GM23248 (cell line): Measurements from ENCODE around the gene OR4D1. TPM values are rescaled to one million over a fixed set of nuclear protein-coding genes. Genes with fewer than 3 reads are reported as not detected.

Experiments used
- DNase-seq: peaks from one replicate; pipeline ENCODE4 v3.0.0-alpha.2; 2015
- H2AFZ ChIP-seq: fragments of 200-600 bp; sonication (generic); 2 replicates; pipeline ENCODE4 v1.6.1; 2016; ENCODE audit warnings: antibody characterized with exemption
- H3F3A ChIP-seq: fragments of 200-600 bp; sonication (generic); 2 replicates; pipeline ENCODE4 v1.6.1; 2016; ENCODE audit warnings: mild to moderate bottlenecking, antibody characterized with exemption, mixed run types; ENCODE audit not compliant: insufficient read depth
- H3K27ac ChIP-seq: fragments of 200-600 bp; sonication (generic); 2 replicates; pipeline ENCODE4 v1.5.1; 2016; ENCODE audit warnings: mild to moderate bottlenecking
- H3K27me3 ChIP-seq: fragments of 200-600 bp; sonication (generic); replicated peaks from 2 replicates; pipeline ENCODE4 v1.6.1; 2016; ENCODE audit warnings: mild to moderate bottlenecking; ENCODE audit not compliant: insufficient read depth
- H3K36me3 ChIP-seq: fragments of 200-600 bp; sonication (generic); 2 replicates; pipeline ENCODE4 v1.6.1; 2016; ENCODE audit warnings: low read depth, mild to moderate bottlenecking
- H3K4me1 ChIP-seq: fragments of 200-600 bp; sonication (generic); 2 replicates; pipeline ENCODE4 v1.6.1; 2016; ENCODE audit warnings: mild to moderate bottlenecking; ENCODE audit not compliant: insufficient read depth
- H3K4me2 ChIP-seq: fragments of 200-600 bp; sonication (generic); one replicate; pipeline ENCODE4 v1.6.1; 2016; ENCODE audit warnings: mild to moderate bottlenecking; ENCODE audit not compliant: unreplicated experiment
- H3K4me3 ChIP-seq: fragments of 200-600 bp; sonication (generic); 2 replicates; pipeline ENCODE4 v1.5.1; 2016; ENCODE audit warnings: mild to moderate bottlenecking
- H3K79me2 ChIP-seq: fragments of 200-600 bp; sonication (generic); 2 replicates; pipeline ENCODE4 v1.6.1; 2016; ENCODE audit warnings: mild to moderate bottlenecking; ENCODE audit not compliant: insufficient read depth
- H3K9ac ChIP-seq: fragments of 200-600 bp; sonication (generic); 2 replicates; pipeline ENCODE4 v1.6.1; 2016; ENCODE audit warnings: mild to moderate bottlenecking
- H3K9me2 ChIP-seq: fragments of 200-600 bp; sonication (generic); 2 replicates; pipeline ENCODE4 v1.6.1; 2016; ENCODE audit warnings: mixed run types, mild to moderate bottlenecking, moderate library complexity; ENCODE audit not compliant: insufficient read depth
- H3K9me3 ChIP-seq: fragments of 200-600 bp; sonication (generic); one replicate; pipeline ENCODE4 v1.6.1; 2017; ENCODE audit warnings: low read depth
- H4K20me1 ChIP-seq: fragments of 200-600 bp; sonication (generic); 2 replicates; pipeline ENCODE4 v1.6.0; 2016; ENCODE audit not compliant: insufficient read depth
- EZH2 ChIP-seq: fragments of 200-600 bp; sonication (generic); IDR thresholded peaks from 2 replicates; pipeline ENCODE4 v1.6.1; 2018; ENCODE audit warnings: antibody characterized with exemption, mild to moderate bottlenecking; ENCODE audit not compliant: insufficient read depth, poor library complexity, severe bottlenecking
- EZH2phosphoT487 ChIP-seq: fragments of 200-600 bp; sonication (generic); IDR thresholded peaks from 2 replicates; pipeline ENCODE4 v1.6.1; 2018; ENCODE audit warnings: antibody characterized with exemption, moderate library complexity, mild to moderate bottlenecking, low read depth; ENCODE audit not compliant: insufficient read depth
- WGBS, 2 experiments: methylation state at CpG; one replicate each; pipeline ENCODE4 v1.1.6; 2015 to 2017; ENCODE audit warnings: low lambda C conversion rate in 2 of 2, low coverage in 1 of 2; ENCODE audit errors: missing lambda C conversion rate in 2 of 2; 5-methylcytosine and 5-hydroxymethylcytosine counted together
- in situ Hi-C: fragments of 300-500 bp; cut with MboI; formaldehyde crosslinking; loops from 2 replicates; pipeline ENCODE4 v1.15.0; 2020
- polyA plus RNA-seq: library from polyadenylated mRNA; unstranded; fragments of >200 nt; fragmentation: Nextera tagmentation; extraction: Ambion mirVana; gene quantifications from 2 replicates; pipeline ENCODE4 v1.2.1, GENCODE V29; 2016
- total RNA-seq: library from RNA; depleted of rRNA; stranded (reverse); fragments of >200 nt; shearing (Covaris generic); gene quantifications from 2 replicates; pipeline ENCODE4 v1.2.3, GENCODE V29; 2014

Gene OR4D1
- total and polyA plus RNA-seq, 2 experiments from 2014 or later = not detected

GRCh38 chr17:58109197-58109596, 39.0 kb upstream of the OR4D1 start:
- H3K9me2 ChIP-seq = no peaks in the 10 kb centered on the region
- no peak overlapping the region for H2AFZ ChIP-seq
- no peak overlapping the region for H3K9ac ChIP-seq
- no peaks in the 10 kb centered on the region for H3K4me1 ChIP-seq
- no peak overlapping the region for H3K27ac ChIP-seq
- H3K9me3 ChIP-seq = no peaks in the 10 kb centered on the region
- no peaks in the 10 kb centered on the region for H3K36me3 ChIP-seq
- WGBS, 2 experiments = 93 to 96% methylated on average over 1 of the region's 1 CpG
- H3K4me3 ChIP-seq = no peak overlapping the region
- H3K27me3 ChIP-seq = no peaks in the 10 kb centered on the region
- no peaks in the 10 kb centered on the region for H3F3A ChIP-seq
- no peak overlapping the region for H3K4me2 ChIP-seq
- TF ChIP-seq EZH2 (no peak), EZH2phosphoT487 (no peak)
- no peaks in the 10 kb centered on the region for H3K79me2 ChIP-seq
- DNase-seq = no peak
- in situ Hi-C loops = loop anchor here (10.0 kb wide), 1 partner anchor 94 kb away; no protein-coding TSS in a partner anchor
- no peaks in the 10 kb centered on the region for H4K20me1 ChIP-seq

GRCh38 chr17:58110012-58110411, 38.2 kb upstream of the OR4D1 start:
- no peak overlapping the region for H3K4me2 ChIP-seq
- no peaks in the 10 kb centered on the region for H3K9me3 ChIP-seq
- no peak overlapping the region for H3K27ac ChIP-seq
- no peak overlapping the region for H2AFZ ChIP-seq
- no peaks in the 10 kb centered on the region for H3K27me3 ChIP-seq
- H3K4me3 ChIP-seq = no peak overlapping the region
- no peak for TF ChIP-seq EZH2
- TF ChIP-seq EZH2phosphoT487 = no peak
- no peak for DNase-seq
- no peaks in the 10 kb centered on the region for H3K4me1 ChIP-seq
- H3K36me3 ChIP-seq = no peaks in the 10 kb centered on the region
- no peaks in the 10 kb centered on the region for H4K20me1 ChIP-seq
- no peaks in the 10 kb centered on the region for H3K79me2 ChIP-seq
- H3K9me2 ChIP-seq = no peaks in the 10 kb centered on the region
- H3F3A ChIP-seq = no peaks in the 10 kb centered on the region
- in situ Hi-C loops = no loop called here
- H3K9ac ChIP-seq = no peak overlapping the region
- 69 to 71% methylated on average over 5 of the region's 5 CpGs for WGBS, 2 experiments

- no peak overlapping the region for H3K4me2 ChIP-seq
- no peaks in the 10 kb centered on the region for H3K9me2 ChIP-seq
- no peak for DNase-seq
- H3K27ac ChIP-seq = no peak overlapping the region
- H3K36me3 ChIP-seq = no peaks in the 10 kb centered on the region
- no peaks in the 10 kb centered on the region for H3K9me3 ChIP-seq
- no peak overlapping the region for H3K9ac ChIP-seq
- no peak overlapping the region for H3K4me3 ChIP-seq
- 59 to 62% methylated on average over 3 of the region's 3 CpGs for WGBS, 2 experiments
- no peaks in the 10 kb centered on the region for H3F3A ChIP-seq
- in situ Hi-C loops = no loop called here
- H3K27me3 ChIP-seq = no peaks in the 10 kb centered on the region
- TF ChIP-seq EZH2phosphoT487 = no peak
- TF ChIP-seq EZH2 = no peak
- no peak overlapping the region for H2AFZ ChIP-seq
- no peaks in the 10 kb centered on the region for H4K20me1 ChIP-seq
- H3K79me2 ChIP-seq = no peaks in the 10 kb centered on the region
- no peaks in the 10 kb centered on the region for H3K4me1 ChIP-seq
Measured at GRCh38 chr17:58111676-58112075, 36.5 kb upstream of the OR4D1 start.

- Histone ChIP-seq H3K4me1 (no peaks in the 10 kb centered on the region), H2AFZ (no peak overlapping the region), H3K4me3 (no peak overlapping the region), H4K20me1 (no peaks in the 10 kb centered on the region), H3K9ac (no peak overlapping the region), H3K27me3 (no peaks in the 10 kb centered on the region), H3K4me2 (no peak overlapping the region), H3K79me2 (no peaks in the 10 kb centered on the region), H3F3A (no peaks in the 10 kb centered on the region), H3K27ac (no peak overlapping the region), H3K36me3 (no peaks in the 10 kb centered on the region), H3K9me2 (no peaks in the 10 kb centered on the region), H3K9me3 (no peaks in the 10 kb centered on the region)
- in situ Hi-C loops = no loop called here
- DNase-seq = peak; percentile 73
- 23 to 24% methylated on average over 17 of the region's 17 CpGs for WGBS, 2 experiments
- no peak for TF ChIP-seq EZH2
- TF ChIP-seq EZH2phosphoT487 = no peak
Measured at GRCh38 chr17:58112970-58113631, 35.1 kb upstream of the OR4D1 start.

- H3K4me1 ChIP-seq = no peaks in the 10 kb centered on the region
- H3K27ac ChIP-seq = no peak overlapping the region
- no peak for TF ChIP-seq EZH2phosphoT487
- no peak for TF ChIP-seq EZH2
- H3K79me2 ChIP-seq = no peaks in the 10 kb centered on the region
- in situ Hi-C loops = no loop called here
- no peak for DNase-seq
- H3F3A ChIP-seq = no peaks in the 10 kb centered on the region
- H3K9ac ChIP-seq = no peak overlapping the region
- H3K4me2 ChIP-seq = no peak overlapping the region
- WGBS, 2 experiments = 43 to 44% methylated on average over 4 of the region's 4 CpGs
- no peaks in the 10 kb centered on the region for H3K27me3 ChIP-seq
- H4K20me1 ChIP-seq = no peaks in the 10 kb centered on the region
- H3K4me3 ChIP-seq = no peak overlapping the region
- no peaks in the 10 kb centered on the region for H3K36me3 ChIP-seq
- no peaks in the 10 kb centered on the region for H3K9me2 ChIP-seq
- H2AFZ ChIP-seq = no peak overlapping the region
- no peaks in the 10 kb centered on the region for H3K9me3 ChIP-seq
Measured at GRCh38 chr17:58113947-58114346, 34.2 kb upstream of the OR4D1 start.
